SK-N-SH treated with all-trans-retinoic acid at 6 μM for 48 hours (cell line): ENCODE measurements around the gene DBF4B.

ENCODE experiments used
- ATAC-seq: fragments of 200-7000 bp; cut with Tn5 transposase; 3 replicates; pipeline ENCODE4 v1.9.1; 2020; ENCODE audit warnings: mild to moderate bottlenecking, moderate library complexity
- BACH2 ChIP-seq: fragments of 250-450 bp; sonication (Bioruptor Pico); IDR thresholded peaks from 2 replicates; pipeline ENCODE4 v1.9.0; 2021; ENCODE audit warnings: mild to moderate bottlenecking, borderline replicate concordance
- OSR1 ChIP-seq: fragments of 250-450 bp; sonication (Bioruptor Pico); IDR thresholded peaks from 2 replicates; pipeline ENCODE4 v1.8.0; 2022; ENCODE audit warnings: moderate library complexity, mild to moderate bottlenecking, inconsistent platforms
- PATZ1 ChIP-seq: fragments of 250-450 bp; sonication (Bioruptor Pico); IDR thresholded peaks from 2 replicates; pipeline ENCODE4 v1.8.0; 2020; ENCODE audit warnings: mild to moderate bottlenecking, moderate library complexity, borderline replicate concordance
- POU6F1 ChIP-seq: fragments of 250-450 bp; sonication (Bioruptor Pico); IDR thresholded peaks from 2 replicates; pipeline ENCODE4 v1.8.0; 2021; ENCODE audit warnings: low read depth, mild to moderate bottlenecking, moderate library complexity, borderline replicate concordance
- PPARA ChIP-seq: fragments of 250-450 bp; sonication (Bioruptor Pico); IDR thresholded peaks from 2 replicates; pipeline ENCODE4 v1.5.0; 2020; ENCODE audit warnings: mild to moderate bottlenecking, borderline replicate concordance
- SNAI2 ChIP-seq: fragments of 250-450 bp; sonication (Bioruptor Pico); IDR thresholded peaks from 2 replicates; pipeline ENCODE4 v1.5.0; 2020; ENCODE audit warnings: mild to moderate bottlenecking, moderate library complexity
- TOX ChIP-seq: fragments of 250-450 bp; sonication (Bioruptor Pico); IDR thresholded peaks from 2 replicates; pipeline ENCODE4 v1.8.0; 2021; ENCODE audit warnings: mild to moderate bottlenecking, moderate library complexity, borderline replicate concordance
- ZC3H10 ChIP-seq: fragments of 250-450 bp; sonication (Bioruptor Pico); IDR thresholded peaks from 2 replicates; pipeline ENCODE4 v1.5.1; 2021; ENCODE audit warnings: mild to moderate bottlenecking, moderate library complexity
- ZFP30 ChIP-seq: fragments of 450-650 bp; formaldehyde crosslinking; IDR thresholded peaks from 2 replicates; pipeline ENCODE4 v1.5.0; 2022; ENCODE audit warnings: mild to moderate bottlenecking, moderate library complexity
- ZNF565 ChIP-seq: fragments of 450-650 bp; formaldehyde crosslinking; conservative IDR thresholded peaks from 2 replicates; pipeline ENCODE4 v1.5.0; 2020; ENCODE audit warnings: low read depth, mild to moderate bottlenecking, moderate library complexity
- ZNF70 ChIP-seq: fragments of 450-650 bp; formaldehyde crosslinking; IDR thresholded peaks from 2 replicates; pipeline ENCODE4 v1.5.0; 2020; ENCODE audit warnings: mild to moderate bottlenecking, moderate library complexity
- ZNF8 ChIP-seq: fragments of 450-650 bp; formaldehyde crosslinking; IDR thresholded peaks from 2 replicates; pipeline ENCODE4 v1.5.0; 2020; ENCODE audit warnings: mild to moderate bottlenecking, moderate library complexity
- TF ChIP-seq, protein P1 (sequence below): fragments of 250-450 bp; sonication (Bioruptor Pico); IDR thresholded peaks from 2 replicates; pipeline ENCODE4 v1.5.1; 2020; ENCODE audit warnings: low read depth, mild to moderate bottlenecking, moderate library complexity
- TF ChIP-seq, protein P2 (sequence below): fragments of 250-450 bp; sonication (Bioruptor Pico); IDR thresholded peaks from 2 replicates; pipeline ENCODE4 v1.5.1; 2021; ENCODE audit warnings: mild to moderate bottlenecking, moderate library complexity

Gene DBF4B

DNA sequence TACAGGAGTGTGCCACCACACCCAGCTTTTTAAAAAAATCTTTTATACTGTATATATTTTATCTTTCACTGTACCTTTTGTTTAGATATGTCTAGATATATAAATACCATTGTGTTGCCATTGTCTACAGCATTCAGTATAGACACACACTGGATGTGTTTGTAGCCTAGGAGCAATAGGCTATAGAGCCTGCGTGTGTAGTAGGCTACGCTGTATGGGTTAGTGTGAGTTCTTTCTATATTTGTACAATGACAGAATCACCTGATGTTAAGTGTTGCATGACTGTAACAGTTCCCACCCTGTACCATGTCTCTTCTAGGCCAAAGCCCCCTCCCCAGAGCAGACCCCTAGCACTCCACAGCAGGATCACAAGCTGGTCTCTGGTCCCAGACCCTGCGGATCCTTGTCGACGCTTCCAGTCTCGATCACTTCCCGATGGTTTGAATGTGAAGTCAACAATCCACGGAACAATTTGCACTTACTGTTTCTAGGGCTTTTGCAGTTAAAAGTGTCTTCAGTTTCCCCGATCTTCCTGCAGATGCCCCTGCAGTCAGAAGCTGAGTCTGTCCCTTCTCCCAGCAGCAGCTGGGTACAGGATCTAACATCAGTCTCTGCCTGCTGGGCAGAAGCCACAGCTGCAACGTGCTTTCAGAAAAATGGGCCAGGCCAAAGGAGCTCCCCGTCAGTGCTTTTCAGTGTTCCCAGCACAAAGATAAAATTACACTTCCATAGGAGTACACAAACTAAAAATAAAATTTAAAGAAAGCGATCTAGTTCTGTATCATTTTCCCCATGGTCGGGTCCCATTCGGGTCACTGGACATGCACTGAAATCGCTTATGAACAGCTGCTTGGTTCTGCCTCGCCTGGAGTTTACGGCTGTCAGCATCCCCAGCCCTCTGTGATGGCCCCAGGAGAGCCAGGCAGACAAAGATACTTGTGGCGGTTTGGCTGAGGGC is 85.7 kb downstream of the DBF4B start:
- no peak; the same call in 2 of the 3 replicates for ATAC-seq
- TF ChIP-seq ZNF565 (no peak), ZFP30 (CRISPR knock-in tag) (no peak), TOX (no peak), OSR1 (no peak)
- TF ChIP-seq, protein P1, sequence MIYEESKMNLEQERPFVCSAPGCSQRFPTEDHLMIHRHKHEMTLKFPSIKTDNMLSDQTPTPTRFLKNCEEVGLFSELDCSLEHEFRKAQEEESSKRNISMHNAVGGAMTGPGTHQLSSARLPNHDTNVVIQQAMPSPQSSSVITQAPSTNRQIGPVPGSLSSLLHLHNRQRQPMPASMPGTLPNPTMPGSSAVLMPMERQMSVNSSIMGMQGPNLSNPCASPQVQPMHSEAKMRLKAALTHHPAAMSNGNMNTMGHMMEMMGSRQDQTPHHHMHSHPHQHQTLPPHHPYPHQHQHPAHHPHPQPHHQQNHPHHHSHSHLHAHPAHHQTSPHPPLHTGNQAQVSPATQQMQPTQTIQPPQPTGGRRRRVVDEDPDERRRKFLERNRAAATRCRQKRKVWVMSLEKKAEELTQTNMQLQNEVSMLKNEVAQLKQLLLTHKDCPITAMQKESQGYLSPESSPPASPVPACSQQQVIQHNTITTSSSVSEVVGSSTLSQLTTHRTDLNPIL (CRISPR knock-in tag), result no peak
- TF ChIP-seq, protein P2, sequence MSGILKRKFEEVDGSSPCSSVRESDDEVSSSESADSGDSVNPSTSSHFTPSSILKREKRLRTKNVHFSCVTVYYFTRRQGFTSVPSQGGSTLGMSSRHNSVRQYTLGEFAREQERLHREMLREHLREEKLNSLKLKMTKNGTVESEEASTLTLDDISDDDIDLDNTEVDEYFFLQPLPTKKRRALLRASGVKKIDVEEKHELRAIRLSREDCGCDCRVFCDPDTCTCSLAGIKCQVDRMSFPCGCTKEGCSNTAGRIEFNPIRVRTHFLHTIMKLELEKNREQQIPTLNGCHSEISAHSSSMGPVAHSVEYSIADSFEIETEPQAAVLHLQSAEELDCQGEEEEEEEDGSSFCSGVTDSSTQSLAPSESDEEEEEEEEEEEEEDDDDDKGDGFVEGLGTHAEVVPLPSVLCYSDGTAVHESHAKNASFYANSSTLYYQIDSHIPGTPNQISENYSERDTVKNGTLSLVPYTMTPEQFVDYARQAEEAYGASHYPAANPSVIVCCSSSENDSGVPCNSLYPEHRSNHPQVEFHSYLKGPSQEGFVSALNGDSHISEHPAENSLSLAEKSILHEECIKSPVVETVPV (CRISPR knock-in tag), result no peak

DNA sequence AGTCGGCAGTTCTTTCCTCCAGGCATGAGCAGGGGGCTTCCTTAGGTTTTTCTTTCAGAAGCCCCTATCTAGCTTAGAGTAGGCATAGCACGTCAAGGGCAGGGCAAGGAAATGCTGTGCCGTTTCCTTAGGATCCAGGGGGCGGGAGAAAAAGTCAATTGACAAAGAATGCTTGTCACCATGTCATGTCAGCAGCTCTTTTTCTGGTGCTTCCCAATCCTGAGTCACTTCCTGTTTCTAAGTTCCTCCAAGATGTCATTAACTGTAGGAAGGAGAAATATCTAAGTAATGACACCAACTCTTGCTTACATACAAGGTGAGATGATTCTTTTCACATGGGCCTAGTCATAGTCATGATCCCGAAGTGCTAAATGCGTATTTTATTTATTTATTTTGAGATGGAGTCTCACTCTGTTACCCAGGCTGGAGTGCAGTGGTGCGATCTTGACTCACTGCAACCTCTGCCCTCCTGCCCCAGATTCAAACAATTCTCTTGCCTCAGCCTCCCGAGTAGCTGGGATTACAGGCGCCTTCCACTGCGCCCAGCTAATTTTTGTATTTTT is 86.5 kb downstream of the DBF4B start:
- TF ChIP-seq ZNF8 (CRISPR knock-in tag), result no peak
- no peak for TF ChIP-seq SNAI2 (CRISPR knock-in tag)
- peak; percentile 70 for ATAC-seq

GRCh38 chr17:44795421-44795820 is 87.0 kb downstream of the DBF4B start:
- peak; percentile 9; the same call in 2 of the 3 replicates for ATAC-seq
- TF ChIP-seq PATZ1 (CRISPR knock-in tag), result no peak
- TF ChIP-seq BACH2, result no peak
- TF ChIP-seq POU6F1 (CRISPR knock-in tag), result no peak
- TF ChIP-seq OSR1, result no peak
- no peak for TF ChIP-seq ZNF8 (CRISPR knock-in tag)
- TF ChIP-seq PPARA (CRISPR knock-in tag), result no peak
- no peak for TF ChIP-seq ZC3H10
- TF ChIP-seq, protein P2 (CRISPR knock-in tag), result no peak
- no peak for TF ChIP-seq ZFP30 (CRISPR knock-in tag)
- no peak for TF ChIP-seq ZNF70
- TF ChIP-seq, protein P1 (CRISPR knock-in tag), result no peak

DNA sequence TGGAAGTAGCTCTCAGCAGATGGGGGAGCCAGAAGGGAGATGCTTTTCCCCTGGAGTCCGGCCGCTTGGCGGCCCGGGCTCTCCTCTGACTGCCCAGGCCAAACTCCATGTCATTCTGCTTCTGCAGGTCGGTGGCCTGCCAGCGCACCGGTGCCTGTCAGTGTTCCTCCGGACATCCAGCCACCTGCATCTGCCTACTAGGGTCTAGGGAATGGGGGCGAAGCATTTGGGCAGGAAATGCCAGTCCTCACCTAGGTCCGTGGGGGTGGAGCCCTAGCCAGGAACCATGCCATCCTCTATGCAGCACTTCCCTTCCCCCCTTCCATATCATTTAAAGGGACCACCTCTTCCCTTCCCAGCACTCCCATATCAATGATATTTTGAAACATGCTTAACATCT is 87.5 kb downstream of the DBF4B start:
- ATAC-seq, result no peak
- TF ChIP-seq PATZ1 (CRISPR knock-in tag) (no peak), PPARA (CRISPR knock-in tag) (no peak)
- TF ChIP-seq, protein P2 (CRISPR knock-in tag), result no peak
